ENCODE measurements around the gene DACH1. TPM values are rescaled to one million over a fixed set of nuclear protein-coding genes. Genes with fewer than 3 reads are reported as not detected.

DACH1 gene
- total and polyA plus RNA-seq, 2 of the 8 experiments (the other 6 are each of a cell fraction or from before 2014, with no cell fraction given) = 0.12 to 0.67 TPM

- TF ChIP-seq GABPA (IDR thresholded peaks at IDR 0.05; ENCODE audit: borderline replicate concordance, insufficient read depth, low read length) (no peak), SP4 (IDR thresholded peaks at IDR 0.05; ENCODE audit: low read length) (no peak), SUZ12 (IDR thresholded peaks at IDR 0.05; ENCODE audit: low read length) (no peak)
Observed at GRCh38 chr13:71695662-71696061, 171.3 kb downstream of the DACH1 start (continued).

All from H1 (cell line).